IPS-15b (cell line): Measurements from ENCODE around the gene ACOT8.

Experiments used
- H3K27me3 ChIP-seq: one replicate; pipeline ENCODE4 v1.6.1; 2013; ENCODE audit warnings: low read length; ENCODE audit not compliant: control insufficient read depth, insufficient read depth
- H3K36me3 ChIP-seq: one replicate; pipeline ENCODE4 v1.6.1; 2013; ENCODE audit warnings: low read length; ENCODE audit not compliant: control insufficient read depth, insufficient read depth
- H3K4me1 ChIP-seq: one replicate; pipeline ENCODE4 v1.6.1; 2013; ENCODE audit warnings: mild to moderate bottlenecking, low read length; ENCODE audit not compliant: control insufficient read depth, insufficient read depth
- H3K4me3 ChIP-seq: one replicate; pipeline ENCODE4 v1.5.1; 2013; ENCODE audit warnings: low read depth, low read length
- H3K9ac ChIP-seq: one replicate; pipeline ENCODE4 v1.6.1; 2013; ENCODE audit warnings: low read depth, mild to moderate bottlenecking, low read length
- H3K9me3 ChIP-seq: one replicate; pipeline ENCODE4 v1.6.1; 2013; ENCODE audit warnings: mild to moderate bottlenecking, low read length; ENCODE audit not compliant: control insufficient read depth, insufficient read depth

The ACOT8 gene

GRCh38 chr20:45861221-45862075 lies 4.3 kb upstream of the ACOT8 start:
- no peak overlapping the region for H3K9ac ChIP-seq
- H3K9me3 ChIP-seq, result no peaks in the 10 kb centered on the region
- peaks cover 13% of the 10 kb centered on the region for H3K4me1 ChIP-seq
- H3K27me3 ChIP-seq, result no peaks in the 10 kb centered on the region
- H3K4me3 ChIP-seq, result no peak overlapping the region
- no peaks in the 10 kb centered on the region for H3K36me3 ChIP-seq

- Histone ChIP-seq H3K36me3 (no peaks in the 10 kb centered on the region), H3K9me3 (no peaks in the 10 kb centered on the region), H3K9ac (no peak overlapping the region), H3K27me3 (no peaks in the 10 kb centered on the region), H3K4me3 (no peak overlapping the region), H3K4me1 (peaks cover 18% of the 10 kb centered on the region)
Observed at GRCh38 chr20:45860560-45861220, 3.5 kb upstream of the ACOT8 start.

- no peak overlapping the region for H3K4me3 ChIP-seq
- H3K27me3 ChIP-seq, result no peaks in the 10 kb centered on the region
- no peaks in the 10 kb centered on the region for H3K9me3 ChIP-seq
- peaks cover 18% of the 10 kb centered on the region for H3K4me1 ChIP-seq
- H3K36me3 ChIP-seq, result no peaks in the 10 kb centered on the region
- no peak overlapping the region for H3K9ac ChIP-seq
Observed at GRCh38 chr20:45859916-45860315, 2.7 kb upstream of the ACOT8 start.

- no peaks in the 10 kb centered on the region for H3K27me3 ChIP-seq
- peak overlapping the region; percentile 87 for H3K4me3 ChIP-seq
- no peaks in the 10 kb centered on the region for H3K36me3 ChIP-seq
- no peaks in the 10 kb centered on the region for H3K9me3 ChIP-seq
- no peak overlapping the region for H3K9ac ChIP-seq
- H3K4me1 ChIP-seq, result peaks cover 27% of the 10 kb centered on the region
Observed at GRCh38 chr20:45857882-45858216, 657 bp upstream of the ACOT8 start.

GRCh38 chr20:45853484-45853883 lies 3.7 kb downstream of the ACOT8 start:
- Histone ChIP-seq H3K9ac (no peak overlapping the region), H3K36me3 (no peaks in the 10 kb centered on the region), H3K4me1 (peaks cover 20% of the 10 kb centered on the region), H3K9me3 (no peaks in the 10 kb centered on the region), H3K27me3 (no peaks in the 10 kb centered on the region), H3K4me3 (peak overlapping the region; percentile 16)

GRCh38 chr20:45852326-45852725 lies 4.9 kb downstream of the ACOT8 start:
- Histone ChIP-seq H3K4me1 (peaks cover 17% of the 10 kb centered on the region), H3K9me3 (no peaks in the 10 kb centered on the region), H3K27me3 (no peaks in the 10 kb centered on the region), H3K9ac (no peak overlapping the region), H3K4me3 (no peak overlapping the region), H3K36me3 (peaks cover 2% of the 10 kb centered on the region)

- no peak overlapping the region for H3K4me3 ChIP-seq
- H3K4me1 ChIP-seq, result peaks cover 17% of the 10 kb centered on the region
- H3K9me3 ChIP-seq, result no peaks in the 10 kb centered on the region
Observed at GRCh38 chr20:45851501-45851900, 5.7 kb downstream of the ACOT8 start.

GRCh38 chr20:45850926-45851325 lies 6.3 kb downstream of the ACOT8 start:
- no peak overlapping the region for H3K9ac ChIP-seq
- H3K4me1 ChIP-seq, result peaks cover 16% of the 10 kb centered on the region
- H3K9me3 ChIP-seq, result no peaks in the 10 kb centered on the region
- H3K4me3 ChIP-seq, result no peak overlapping the region
- peaks cover 4% of the 10 kb centered on the region for H3K36me3 ChIP-seq
- H3K27me3 ChIP-seq, result no peaks in the 10 kb centered on the region

More at GRCh38 chr20:45851501-45851900, 5.7 kb downstream of the ACOT8 start:
- Histone ChIP-seq H3K9ac (no peak overlapping the region), H3K36me3 (peaks cover 4% of the 10 kb centered on the region), H3K27me3 (no peaks in the 10 kb centered on the region)

- H3K4me3 ChIP-seq, result no peak overlapping the region
- H3K9ac ChIP-seq, result no peak overlapping the region
- no peaks in the 10 kb centered on the region for H3K9me3 ChIP-seq
- H3K4me1 ChIP-seq, result peaks cover 13% of the 10 kb centered on the region
- no peaks in the 10 kb centered on the region for H3K27me3 ChIP-seq
- peaks cover 8% of the 10 kb centered on the region for H3K36me3 ChIP-seq
Observed at GRCh38 chr20:45850238-45850637, 7.0 kb downstream of the ACOT8 start.

- Histone ChIP-seq H3K9me3 (no peaks in the 10 kb centered on the region), H3K27me3 (no peaks in the 10 kb centered on the region), H3K9ac (no peak overlapping the region), H3K36me3 (peaks cover 14% of the 10 kb centered on the region), H3K4me1 (peaks cover 10% of the 10 kb centered on the region), H3K4me3 (no peak overlapping the region)
Observed at GRCh38 chr20:45848969-45849582, 8.1 kb downstream of the ACOT8 start.

- Histone ChIP-seq H3K9ac (no peak overlapping the region), H3K27me3 (no peaks in the 10 kb centered on the region), H3K9me3 (no peaks in the 10 kb centered on the region), H3K4me3 (no peak overlapping the region), H3K4me1 (peaks cover 7% of the 10 kb centered on the region), H3K36me3 (peaks cover 17% of the 10 kb centered on the region)
Observed at GRCh38 chr20:45848421-45848820, 8.8 kb downstream of the ACOT8 start.

- Histone ChIP-seq H3K4me3 (no peak overlapping the region), H3K9ac (no peak overlapping the region), H3K27me3 (no peaks in the 10 kb centered on the region), H3K9me3 (no peaks in the 10 kb centered on the region), H3K36me3 (peaks cover 29% of the 10 kb centered on the region), H3K4me1 (no peaks in the 10 kb centered on the region)
Observed at GRCh38 chr20:45845452-45845851, 11.7 kb downstream of the ACOT8 start.
